Sciatic nerve (tissue), 2 donors: Measurements from ENCODE around the gene BORCS6. TPM values are rescaled to one million over a fixed set of nuclear protein-coding genes. Genes with fewer than 3 reads are reported as not detected.

Experiments used
- ATAC-seq: fragments of 200-7000 bp; cut with Tn5 transposase; one replicate; pipeline ENCODE4 v1.9.1; 2020; ENCODE audit warnings: mild to moderate bottlenecking, moderate library complexity
- DNase-seq: peaks from one replicate; pipeline ENCODE4 v3.0.0-alpha.2; 2020; ENCODE audit warnings: low spot score
- intact Hi-C: fragments of 100-400 bp; cut with DNase I; formaldehyde crosslinking; loops from one replicate; pipeline ENCODE4 v1.14.2; 2022
- total RNA-seq: library from RNA; stranded (reverse); fragmentation: NEBNext Ultra II Directional; extraction: Animal tissue kit (Norgen Biotek cat#: 25700); gene quantifications from one replicate; pipeline ENCODE4 v1.2.1, GENCODE V29; 2021
- donor health status: DM: no; HTN: no; CAD: no.
- donor health status: DM: no; HTN: no; CAD: no.

Gene BORCS6
- total RNA-seq, 1 donor from 2014 or later = 14.4 TPM

GRCh38 chr17:8148560-8148959, 41.4 kb downstream of the BORCS6 start:
- no peak for ATAC-seq
- DNase-seq = no peak
- intact Hi-C loops = no loop called here

DNA sequence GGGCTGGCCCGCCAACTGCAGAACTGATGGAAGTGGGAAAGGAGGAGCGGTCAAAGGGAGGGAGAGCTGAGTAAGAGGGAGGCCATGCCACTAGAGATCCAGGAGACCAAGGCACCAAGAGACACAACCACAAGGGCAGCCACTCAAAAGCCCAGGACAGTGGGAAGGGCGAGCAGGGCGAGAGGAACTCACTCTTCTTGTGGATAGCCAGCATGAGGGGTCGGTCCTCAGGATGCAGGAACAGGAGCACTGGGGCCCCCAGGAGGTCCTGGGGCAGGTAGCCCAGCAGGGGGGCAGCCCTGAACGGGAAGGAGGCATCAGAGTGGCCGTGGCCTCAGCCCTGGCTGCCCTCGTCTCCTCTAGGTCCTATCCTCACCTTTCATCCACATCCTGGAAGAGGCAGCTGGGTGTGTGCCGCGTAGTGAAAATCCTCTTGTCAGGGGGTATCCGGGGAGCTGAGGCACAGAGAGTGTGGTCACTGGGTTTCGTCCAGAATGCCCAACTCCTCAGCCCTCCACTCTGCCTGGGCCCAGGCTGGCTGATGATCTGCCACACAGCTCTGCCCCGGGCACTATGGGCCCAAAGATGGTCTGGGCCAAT, 42.1 kb downstream of the BORCS6 start:
- ATAC-seq = no peak
- DNase-seq = no peak
- intact Hi-C loops = no loop called here

GRCh38 chr17:8147141-8147804, 42.7 kb downstream of the BORCS6 start:
- no peak for ATAC-seq
- DNase-seq = peak; percentile 67
- intact Hi-C loops = no loop called here

DNA sequence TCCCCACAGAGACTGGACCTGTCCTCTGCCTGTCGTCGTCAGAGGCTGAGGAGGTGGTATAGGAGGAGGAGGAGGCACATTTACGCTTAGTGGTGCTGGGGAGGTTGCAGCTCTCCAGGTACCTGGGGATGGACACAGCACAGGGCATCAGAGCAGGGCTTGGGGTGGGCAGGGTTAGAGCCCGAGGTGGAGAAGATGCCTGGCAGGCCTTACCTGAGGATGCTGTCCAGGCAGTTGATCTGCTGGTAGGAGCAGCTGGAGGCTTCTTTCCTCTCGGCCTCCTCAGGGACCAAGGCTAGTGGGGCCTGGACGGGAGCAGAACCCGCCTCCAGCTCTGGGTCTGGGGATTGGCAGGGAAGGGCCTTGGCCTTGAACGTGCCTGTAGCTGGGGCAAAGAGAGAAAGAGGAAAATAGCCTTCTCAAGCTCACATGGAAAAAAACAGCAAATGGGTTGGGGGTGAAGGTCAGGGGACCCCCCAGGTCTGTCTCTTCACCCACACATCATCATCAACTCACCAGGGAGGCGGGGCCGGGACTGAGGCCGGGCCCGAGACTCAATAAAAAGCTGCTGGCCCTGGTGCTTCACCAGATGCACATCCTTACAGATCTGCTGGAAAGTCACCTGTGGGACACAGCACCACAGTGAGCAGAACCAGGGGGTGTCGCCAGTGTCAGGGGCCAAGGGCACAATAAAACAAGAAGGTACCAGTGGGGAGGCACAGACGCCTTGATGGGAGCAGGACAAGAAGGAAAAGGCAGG, 43.4 kb downstream of the BORCS6 start:
- intact Hi-C loops = no loop called here
- ATAC-seq (no peak), DNase-seq (no peak)

DNA sequence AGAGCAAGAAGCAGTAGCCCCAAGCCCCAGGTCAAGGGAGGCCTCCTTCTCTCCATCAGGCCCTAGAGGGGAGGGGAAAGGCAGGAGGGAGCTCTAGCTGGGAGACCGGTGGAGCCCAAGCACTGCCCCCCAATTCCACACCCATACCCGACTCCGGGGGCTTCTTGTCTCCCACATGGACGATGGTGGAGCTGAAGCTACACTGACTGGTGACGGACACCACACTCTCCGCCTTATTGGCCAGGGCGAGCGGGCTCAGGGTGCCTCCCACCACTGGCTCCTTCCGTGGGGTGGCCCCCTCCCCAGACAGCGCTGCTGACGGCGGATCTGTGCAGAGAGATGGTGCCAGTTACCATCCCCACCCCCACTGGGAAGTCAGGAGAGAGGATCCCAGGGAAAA, 44.2 kb downstream of the BORCS6 start:
- no peak for ATAC-seq
- intact Hi-C loops = no loop called here
- DNase-seq = no peak

GRCh38 chr17:8144401-8145231, 45.4 kb downstream of the BORCS6 start:
- DNase-seq = no peak
- ATAC-seq = peak; percentile 0
- intact Hi-C loops = no loop called here

DNA sequence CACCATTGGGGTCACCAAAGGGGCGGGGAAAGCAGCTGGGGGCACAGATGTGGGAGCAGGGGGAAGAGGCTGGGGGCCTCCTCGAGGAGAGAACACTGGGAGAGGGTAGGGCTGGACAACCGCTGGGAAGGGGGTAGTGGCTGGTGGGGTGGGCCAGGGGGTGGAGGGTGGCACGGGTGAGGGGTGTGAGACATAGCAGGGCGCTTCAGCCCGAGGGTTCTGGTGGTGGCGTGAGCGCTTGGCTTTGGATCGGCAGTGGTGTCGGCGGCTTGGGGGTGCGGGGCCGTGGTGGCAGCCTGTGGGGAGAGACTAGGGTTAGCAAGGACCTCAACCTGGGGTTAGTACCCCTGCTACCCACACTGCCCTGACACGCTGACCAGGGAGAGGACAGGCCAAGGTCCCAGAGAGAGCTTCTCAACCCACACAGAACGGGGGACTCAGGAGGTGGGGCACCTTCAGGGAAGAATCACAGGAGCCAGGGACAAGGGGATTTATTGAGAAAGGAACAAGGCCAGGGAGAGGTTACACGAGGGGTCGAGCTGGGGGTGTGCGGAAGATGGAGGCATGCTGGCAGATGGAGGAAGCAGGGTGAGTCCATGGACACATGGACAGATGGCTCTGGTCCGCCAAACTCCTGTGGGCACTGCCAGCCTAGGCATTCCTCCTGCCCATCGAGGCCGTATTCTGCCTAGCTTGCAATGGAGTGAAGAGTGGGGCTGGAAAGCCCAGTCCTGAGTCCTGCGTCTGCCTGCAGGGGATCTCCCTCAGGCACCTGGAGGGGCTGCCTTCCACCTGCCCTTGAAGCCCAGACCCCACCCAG, 46.2 kb downstream of the BORCS6 start:
- DNase-seq (peak; percentile 70), ATAC-seq (peak; percentile 0)
- intact Hi-C loops = no loop called here

DNA sequence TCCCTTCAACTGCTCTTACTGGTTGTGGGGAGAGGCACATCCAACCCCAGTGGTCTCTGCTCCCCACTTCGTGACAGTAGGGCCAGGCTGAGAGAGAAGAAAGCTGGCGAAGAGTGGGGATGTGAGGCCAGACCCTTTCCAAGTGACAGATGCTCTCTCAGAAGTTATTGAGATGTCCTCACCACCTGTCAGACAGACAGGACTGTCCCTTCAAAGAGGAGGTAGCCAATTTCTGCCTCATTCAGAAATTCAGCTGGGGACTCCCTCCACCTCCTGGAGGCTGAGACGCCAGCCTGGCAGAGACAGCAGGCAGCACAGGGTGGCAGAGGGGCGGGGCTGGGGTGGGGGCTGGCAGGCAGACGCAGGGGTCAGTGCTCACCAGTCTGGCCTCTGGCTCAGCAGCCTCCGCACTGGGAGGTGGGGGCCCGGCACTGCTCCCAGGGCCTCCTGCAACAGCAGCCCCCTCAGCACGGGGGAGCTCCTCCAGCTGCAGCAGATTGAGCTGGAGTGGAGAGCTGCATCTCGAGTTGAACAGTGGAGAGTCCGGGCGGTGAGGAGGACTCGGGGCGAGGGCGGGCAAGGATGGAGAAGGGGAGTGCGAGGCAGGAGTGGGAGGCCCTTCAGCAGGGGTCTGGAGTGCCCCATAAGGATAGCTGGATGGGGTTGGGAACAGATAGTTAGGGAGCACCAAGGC, 46.9 kb downstream of the BORCS6 start:
- ATAC-seq = no peak
- intact Hi-C loops = no loop called here
- no peak for DNase-seq

GRCh38 chr17:8142158-8142886, 47.7 kb downstream of the BORCS6 start:
- peak; percentile 68 for DNase-seq
- no peak for ATAC-seq
- intact Hi-C loops = no loop called here

- ATAC-seq = no peak
- intact Hi-C loops = no loop called here
- peak; percentile 61 for DNase-seq
Observed at GRCh38 chr17:8141741-8142140, 48.2 kb downstream of the BORCS6 start.

GRCh38 chr17:8141045-8141444, 48.9 kb downstream of the BORCS6 start:
- intact Hi-C loops = no loop called here
- ATAC-seq (peak; percentile 1), DNase-seq (peak; percentile 65)

DNA sequence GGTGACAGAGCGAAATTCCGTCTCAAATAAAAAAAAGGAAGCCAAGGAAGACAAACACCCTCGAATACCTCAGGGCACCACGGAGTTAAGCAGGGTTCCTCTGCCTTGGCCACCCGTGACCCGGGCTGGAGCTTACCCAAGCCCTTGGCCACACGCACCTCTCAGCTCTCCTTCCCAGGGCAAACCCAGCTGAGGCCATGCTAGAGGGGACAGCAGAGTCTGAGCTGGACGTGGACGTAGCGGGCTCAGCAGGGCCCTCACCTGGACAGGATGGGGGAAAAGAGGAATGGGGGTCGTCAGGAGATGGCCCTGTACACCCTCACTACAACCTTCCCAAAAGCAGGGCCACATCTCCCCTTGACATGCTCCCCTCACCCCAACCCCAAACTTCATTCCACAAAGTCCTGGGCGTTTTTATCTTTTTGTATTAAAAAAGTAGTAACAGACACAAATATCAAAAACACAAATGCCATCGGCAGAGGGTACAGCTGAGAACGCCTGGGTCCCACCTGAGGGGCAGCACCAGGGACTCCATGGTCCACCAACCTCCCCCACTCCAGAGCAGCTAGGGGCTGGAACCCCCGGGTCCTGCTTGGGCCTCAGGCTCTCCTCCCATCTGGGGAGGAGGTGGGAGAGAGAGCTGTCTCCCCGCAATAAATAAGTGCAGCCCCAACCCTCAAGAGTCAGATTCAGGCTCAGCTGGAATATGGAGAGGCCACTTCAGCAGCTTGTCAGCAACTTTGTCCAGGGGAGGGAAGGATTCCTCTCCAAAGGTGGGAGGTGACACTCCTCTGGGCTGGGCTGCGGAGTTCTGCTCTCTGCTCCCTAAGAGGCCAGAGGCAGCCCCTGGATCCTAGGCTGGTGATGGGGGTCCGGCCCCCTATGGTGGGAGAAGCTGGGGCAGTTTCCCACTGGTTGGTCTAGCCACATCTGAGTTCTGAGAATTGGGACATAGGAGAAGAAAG, 49.6 kb downstream of the BORCS6 start:
- DNase-seq (peak; percentile 72), ATAC-seq (peak; percentile 9)
- intact Hi-C loops = no loop called here

- peak; percentile 98 for DNase-seq
- ATAC-seq = peak; percentile 88
- intact Hi-C loops = loop anchor here (2.0 kb wide), 1 partner anchor 48 kb away; no protein-coding TSS in a partner anchor
Observed at GRCh38 chr17:8138672-8139371, 51.2 kb downstream of the BORCS6 start.

GRCh38 chr17:8138374-8138671, 51.7 kb downstream of the BORCS6 start:
- ATAC-seq = peak; percentile 31
- no peak for DNase-seq
- intact Hi-C loops = loop anchor here (2.0 kb wide), 1 partner anchor 48 kb away; no protein-coding TSS in a partner anchor
